DOHH2 (cell line): Measurements from ENCODE around the gene STK11.

ENCODE experiments used
- H3F3A ChIP-seq: fragments of 200-600 bp; sonication (generic), shearing (Covaris generic); 2 replicates; pipeline ENCODE4 v1.6.0; 2016; ENCODE audit warnings: antibody characterized with exemption, mild to moderate bottlenecking; ENCODE audit not compliant: control insufficient read depth, insufficient read depth
- H3K27ac ChIP-seq: fragments of 200-600 bp; sonication (generic); 2 replicates; pipeline ENCODE4 v1.5.1; 2014; ENCODE audit warnings: low read depth, mild to moderate bottlenecking, low read length, moderate library complexity
- H3K27me3 ChIP-seq: fragments of 200-600 bp; sonication (generic); 2 replicates; pipeline ENCODE4 v1.6.1; 2014; ENCODE audit warnings: mild to moderate bottlenecking, low read length, mixed read lengths; ENCODE audit not compliant: control insufficient read depth
- H3K36me3 ChIP-seq: fragments of 200-600 bp; sonication (generic); 2 replicates; pipeline ENCODE4 v1.6.1; 2014; ENCODE audit warnings: mild to moderate bottlenecking, low read length, moderate library complexity, mixed read lengths; ENCODE audit not compliant: control insufficient read depth
- H3K4me1 ChIP-seq: fragments of 200-600 bp; sonication (generic); 2 replicates; pipeline ENCODE4 v1.6.1; 2014; ENCODE audit warnings: mild to moderate bottlenecking, low read length, mixed read lengths; ENCODE audit not compliant: control insufficient read depth
- H3K4me2 ChIP-seq: fragments of 200-600 bp; sonication (generic); 2 replicates; pipeline ENCODE4 v1.6.0; 2014; ENCODE audit warnings: mild to moderate bottlenecking, low read length, moderate library complexity
- H3K4me3 ChIP-seq: fragments of 200-600 bp; sonication (generic); 2 replicates; pipeline ENCODE4 v1.5.1; 2014; ENCODE audit warnings: mild to moderate bottlenecking, low read length, mixed read lengths
- H3K79me2 ChIP-seq: fragments of 200-600 bp; sonication (generic); 2 replicates; pipeline ENCODE4 v1.6.1; 2014; ENCODE audit warnings: mild to moderate bottlenecking, low read length, mixed read lengths; ENCODE audit not compliant: control insufficient read depth
- H3K9me2 ChIP-seq: fragments of 200-600 bp; sonication (generic); replicated peaks from 2 replicates; pipeline ENCODE4 v1.6.1; 2014; ENCODE audit warnings: mild to moderate bottlenecking, low read length, mixed read lengths; ENCODE audit not compliant: control insufficient read depth
- H3K9me3 ChIP-seq: fragments of 200-600 bp; sonication (generic); 2 replicates; pipeline ENCODE4 v1.6.1; 2014; ENCODE audit warnings: antibody characterized with exemption, low read length, mixed read lengths; ENCODE audit not compliant: control insufficient read depth, insufficient read depth
- H4K20me1 ChIP-seq: fragments of 200-600 bp; sonication (generic); 2 replicates; pipeline ENCODE4 v1.6.0; 2014; ENCODE audit warnings: low read depth, mild to moderate bottlenecking, antibody characterized with exemption, low read length, moderate library complexity; ENCODE audit not compliant: control insufficient read depth, insufficient read depth
- CTCF ChIP-seq: fragments of 200-600 bp; sonication (generic); IDR thresholded peaks from one replicate; pipeline ENCODE4 v1.5.1; 2014; ENCODE audit warnings: antibody characterized with exemption, mild to moderate bottlenecking, low read depth, low read length; ENCODE audit not compliant: poor library complexity, severe bottlenecking
- EZH2phosphoT487 ChIP-seq: fragments of 200-600 bp; sonication (generic); IDR thresholded peaks from 2 replicates; pipeline ENCODE4 v1.6.1; 2017; ENCODE audit warnings: borderline replicate concordance, mild to moderate bottlenecking, antibody characterized with exemption, low read length, moderate library complexity, mixed read lengths

STK11 gene

GRCh38 chr19:1226522-1227303 lies 21.1 kb downstream of the STK11 start:
- Histone ChIP-seq H4K20me1 (no peaks in the 10 kb centered on the region), H3K4me2 (no peak overlapping the region), H3K27ac (no peak overlapping the region), H3K4me1 (no peaks in the 10 kb centered on the region), H3K36me3 (peaks cover 45% of the 10 kb centered on the region), H3K4me3 (no peak overlapping the region), H3K27me3 (no peaks in the 10 kb centered on the region), H3K9me2 (no peaks in the 10 kb centered on the region), H3K79me2 (no peaks in the 10 kb centered on the region), H3K9me3 (no peaks in the 10 kb centered on the region), H3F3A (no peaks in the 10 kb centered on the region)
- no peak for TF ChIP-seq EZH2phosphoT487

- no peak for TF ChIP-seq EZH2phosphoT487
- no peak for TF ChIP-seq CTCF
- no peaks in the 10 kb centered on the region for H3K27me3 ChIP-seq
- H3K4me1 ChIP-seq = no peaks in the 10 kb centered on the region
- no peaks in the 10 kb centered on the region; the same call in 1 of the 2 replicates for H4K20me1 ChIP-seq
- no peak overlapping the region for H3K4me2 ChIP-seq
- H3F3A ChIP-seq = 0 out of 2 replicates have a peak, but pooled peaks cover 3% of the 10 kb centered on the region
- H3K9me3 ChIP-seq = no peaks in the 10 kb centered on the region
- no peak overlapping the region for H3K4me3 ChIP-seq
- no peaks in the 10 kb centered on the region for H3K79me2 ChIP-seq
- H3K27ac ChIP-seq = no peak overlapping the region
- peaks cover 40% of the 10 kb centered on the region for H3K36me3 ChIP-seq
- no peaks in the 10 kb centered on the region for H3K9me2 ChIP-seq
Observed at GRCh38 chr19:1227304-1228054, 21.9 kb downstream of the STK11 start.

- Histone ChIP-seq H3K27me3 (no peaks in the 10 kb centered on the region), H4K20me1 (no peaks in the 10 kb centered on the region; the same call in 1 of the 2 replicates), H3K9me3 (no peaks in the 10 kb centered on the region), H3K4me3 (no peak overlapping the region), H3K4me2 (no peak overlapping the region), H3K36me3 (peaks cover 32% of the 10 kb centered on the region), H3K79me2 (no peaks in the 10 kb centered on the region), H3F3A (0 out of 2 replicates have a peak, but pooled peaks cover 6% of the 10 kb centered on the region), H3K9me2 (no peaks in the 10 kb centered on the region), H3K4me1 (no peaks in the 10 kb centered on the region), H3K27ac (no peak overlapping the region)
- no peak for TF ChIP-seq CTCF
- TF ChIP-seq EZH2phosphoT487 = no peak
Observed at GRCh38 chr19:1228161-1228957, 22.8 kb downstream of the STK11 start.
